Measurements from ENCODE around the gene WBP2. TPM values are rescaled to one million over a fixed set of nuclear protein-coding genes. Genes with fewer than 3 reads are reported as not detected.

The WBP2 gene
- total and polyA plus RNA-seq, 2 of the 13 experiments (the other 11 are each of a cell fraction or from before 2014, with no cell fraction given): 29.2 to 29.5 TPM

GRCh38 chr17:75848523-75849278, 6.4 kb downstream of the WBP2 start (continued):
- no peak for TF ChIP-seq KLF9 (CRISPR knock-in tag; IDR thresholded peaks at IDR 0.05; ENCODE audit: low read depth)
- no peak for TF ChIP-seq ZIK1 (CRISPR knock-in tag; IDR thresholded peaks at IDR 0.05; ENCODE audit: borderline replicate concordance, low read depth)
- TF ChIP-seq BCLAF1 (IDR thresholded peaks at IDR 0.05): no peak
- no peak for TF ChIP-seq ZNF484 (CRISPR knock-in tag; IDR thresholded peaks at IDR 0.05; ENCODE audit: borderline replicate concordance, low read depth)
- TF ChIP-seq BRF2 (CRISPR knock-in tag; IDR thresholded peaks at IDR 0.05): no peak
- TF ChIP-seq TCF7L2 (IDR thresholded peaks at IDR 0.05; ENCODE audit: low read depth, low read length): no peak
- no peak for TF ChIP-seq MNT (IDR thresholded peaks at IDR 0.05)
- TF ChIP-seq ZNF468 (CRISPR knock-in tag; IDR thresholded peaks at IDR 0.05): no peak
- TF ChIP-seq SIN3B (IDR thresholded peaks at IDR 0.05; ENCODE audit: low read length): no peak
- no peak for TF ChIP-seq TERF1 (CRISPR knock-in tag; IDR thresholded peaks at IDR 0.05)
- no peak for TF ChIP-seq FUBP1 (CRISPR knock-in tag; IDR thresholded peaks at IDR 0.05; ENCODE audit: borderline replicate concordance)
- no peak; the same call in 1 of the 2 replicates for TF ChIP-seq ZNF142 (CRISPR knock-in tag; IDR thresholded peaks at IDR 0.05)

Data from HepG2 (cell line).